NCI-H510A (cell line): ENCODE measurements around the gene LPGAT1.
A peak's percentile ranks its signal among the peaks of the same experiment; 100 is the strongest.
"Not testable (repeated sequence)": the region's sequence is repeated elsewhere in the genome, so short reads cannot be mapped to it uniquely, and the experiment has no call there.

ENCODE experiments used
- DNase-seq: peaks from one replicate; lab custom pipeline; 2025; lab: John Stamatoyannopoulos, UW

The LPGAT1 gene

GRCh38 chr1:211705467-211706091, 125.0 kb downstream of the LPGAT1 start:
- DNase-seq, result no peak

GRCh38 chr1:211704543-211704942, 126.0 kb downstream of the LPGAT1 start:
- no peak for DNase-seq

DNA sequence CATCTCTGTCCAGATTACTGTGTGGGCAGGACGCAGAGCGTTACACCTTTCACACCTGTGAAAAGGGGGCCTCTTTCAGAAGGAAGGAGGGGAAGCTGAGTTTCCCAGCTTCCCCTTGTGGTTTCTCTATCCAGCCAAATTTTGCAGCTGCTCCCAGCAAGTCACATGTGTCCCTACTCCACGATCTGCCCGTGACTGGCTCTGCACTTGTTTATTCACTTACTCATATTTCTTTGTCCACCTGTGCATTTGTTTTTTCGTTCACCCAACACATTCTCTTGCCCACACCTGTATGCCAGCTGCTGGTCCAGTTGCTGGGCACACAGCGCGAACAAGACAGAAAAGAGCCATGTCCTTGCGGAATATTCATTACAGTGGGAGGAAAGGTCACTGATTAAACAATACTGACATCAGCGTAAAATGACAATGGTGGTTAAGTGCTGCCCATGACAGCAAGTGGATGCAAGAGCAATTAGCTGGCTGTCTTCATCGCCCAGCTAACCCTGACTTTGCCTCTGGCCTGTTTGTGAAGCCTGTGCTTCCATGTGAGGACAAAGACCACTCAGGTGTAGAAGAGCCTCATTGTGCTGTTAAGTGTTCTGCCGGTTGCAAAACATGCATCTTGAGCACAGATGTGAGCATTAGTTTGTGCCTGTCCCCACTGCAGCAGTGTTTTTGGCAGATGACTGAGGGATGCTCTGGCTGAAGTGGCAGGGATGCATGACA, 126.6 kb downstream of the LPGAT1 start:
- peak; percentile 97 for DNase-seq

GRCh38 chr1:211701733-211702132, 128.8 kb downstream of the LPGAT1 start:
- DNase-seq, result no peak

DNA sequence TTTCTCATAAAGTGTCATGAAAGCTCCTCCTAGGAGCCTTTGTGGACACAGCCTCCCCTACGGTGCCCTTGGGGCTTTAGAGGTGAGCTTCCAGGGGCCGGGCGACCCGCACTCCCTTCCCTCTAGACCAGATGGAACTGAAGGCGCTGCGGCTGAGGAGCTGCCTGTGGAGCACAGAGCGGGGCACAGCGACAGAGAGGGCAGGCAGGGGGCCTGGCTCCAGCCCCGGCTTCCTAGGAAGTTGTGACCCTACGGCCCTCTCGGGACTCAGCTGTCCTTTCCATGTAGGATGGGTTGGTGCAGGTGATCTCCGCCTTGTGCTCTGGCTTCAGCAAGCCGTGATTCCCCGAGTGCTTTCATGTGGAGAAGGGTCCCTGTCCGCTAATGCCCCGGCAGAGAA, 131.5 kb downstream of the LPGAT1 start:
- DNase-seq, result no peak

- peak; percentile 85 for DNase-seq
These were observed 132.2 kb downstream of the LPGAT1 start for GRCh38 chr1:211698161-211699026.

GRCh38 chr1:211697356-211697755, 133.2 kb downstream of the LPGAT1 start:
- DNase-seq, result no peak

- DNase-seq, result no peak
These were observed 135.3 kb downstream of the LPGAT1 start for GRCh38 chr1:211695135-211695816.

- DNase-seq, result not testable (repeated sequence)
These were observed 136.7 kb downstream of the LPGAT1 start for GRCh38 chr1:211693911-211694310.
